ENCODE measurements around the gene RAB20. TPM values are rescaled to one million over a fixed set of nuclear protein-coding genes. Genes with fewer than 3 reads are reported as not detected.

The RAB20 gene
- 10 to 100 TPM in 1 of 2 donors, 1 to 10 TPM in 1; 9.8 to 31.0 TPM for total RNA-seq
- 10 to 100 TPM; 19.3 to 36.9 TPM for polyA plus RNA-seq

- peaks cover 0 to 10% (median 7%) of the 10 kb centered on the region in 4 donors for H3K36me3 ChIP-seq (ENCODE audit: control insufficient read depth in 4 of 4, insufficient read depth in 3 of 4, low read depth in 1 of 4, low read length in 3 of 4)
- under 1% methylated on average over 79 of the region's 79 CpGs for WGBS
- H3K27me3 ChIP-seq (ENCODE audit: control insufficient read depth in 4 of 4, insufficient read depth in 4 of 4, low read length in 3 of 4), result no peaks in the 10 kb centered on the region
- H3K9ac ChIP-seq (ENCODE audit: low read depth in 1 of 2, low read length in 2 of 2), result peak within 1 kb of the TSS; percentile 85 to 99
- peak within 1 kb of the TSS; percentile 93 to 96 (median 94) for H3K4me3 ChIP-seq (ENCODE audit: low read depth in 1 of 3, low read length in 3 of 3)
- TF ChIP-seq ATF3 (IDR thresholded peaks at IDR 0.05), result no peak
- peak; percentile 71 to 91 for TF ChIP-seq EGR1 (IDR thresholded peaks at IDR 0.05; ENCODE audit: low read depth in 2 of 2)
- TF ChIP-seq FOXA2 (IDR thresholded peaks at IDR 0.05), result no peak
- TF ChIP-seq RXRA (IDR thresholded peaks at IDR 0.05), result peak in 1 of 2 donors; percentile 40
- TF ChIP-seq TAF1 (conservative IDR thresholded peaks at IDR 0.05), result peak; percentile 40
- TF ChIP-seq RAD21 (IDR thresholded peaks at IDR 0.05), result peak; percentile 19 to 51
- TF ChIP-seq JUND (IDR thresholded peaks at IDR 0.05), result no peak
- TF ChIP-seq SP1 (IDR thresholded peaks at IDR 0.05), result peak; percentile 42
- TF ChIP-seq GABPA (IDR thresholded peaks at IDR 0.05 in 1 of 2, conservative IDR thresholded peaks at IDR 0.05 in 1 of 2), result no peak
- TF ChIP-seq FOXA1 (IDR thresholded peaks at IDR 0.05), result no peak
- TF ChIP-seq MAX (IDR thresholded peaks at IDR 0.05), result no peak
- peak; percentile 85 for TF ChIP-seq REST (IDR thresholded peaks at IDR 0.05)
- no peak for TF ChIP-seq ZBTB33 (IDR thresholded peaks at IDR 0.05)
- no peak for TF ChIP-seq HNF4G (IDR thresholded peaks at IDR 0.05)
- peak; percentile 50 to 53 for TF ChIP-seq HNF4A (conservative IDR thresholded peaks at IDR 0.05)
- peak; percentile 76 for TF ChIP-seq YY1 (IDR thresholded peaks at IDR 0.05)
- TF ChIP-seq NR2F2 (IDR thresholded peaks at IDR 0.05), result no peak
- no peak for TF ChIP-seq CTCF (IDR thresholded peaks at IDR 0.05; ENCODE audit: low read depth, low read length, missing input control)
- peak; percentile 78 for DNase-seq (ENCODE audit: low spot score)
- no peaks in the 10 kb centered on the region for H3K9me3 ChIP-seq (ENCODE audit: control insufficient read depth in 4 of 4, low read length in 3 of 4)
- peaks cover 7 to 47% (median 29%) of the 10 kb centered on the region in 4 donors for H3K4me1 ChIP-seq (ENCODE audit: control insufficient read depth in 4 of 4, insufficient read depth in 4 of 4, low read length in 3 of 4)
- H3K27ac ChIP-seq (ENCODE audit: low read depth in 1 of 2, low read length in 2 of 2), result peak within 1 kb of the TSS; percentile 95 to 98
These were observed at the start of gene RAB20 for GRCh38 chr13:110561344-110562035. RAB20 (minus strand) TSS chr13:110561722; CDS start chr13:110561519, 203 bp downstream.

Measured in liver (tissue), 9 donors.